Kidney epithelial cell (primary cell): ENCODE measurements around the gene SLC16A3. TPM values are rescaled to one million over a fixed set of nuclear protein-coding genes. Genes with fewer than 3 reads are reported as not detected.

Source experiments
- DNase-seq: peaks from one replicate; pipeline ENCODE4 v3.0.0-alpha.2; 2010; ENCODE audit warnings: low read depth
- H3K27me3 ChIP-seq: 2 replicates; pipeline ENCODE4 v1.6.0; 2011; ENCODE audit warnings: low read length; ENCODE audit not compliant: control insufficient read depth, insufficient read depth
- H3K36me3 ChIP-seq: 2 replicates; pipeline ENCODE4 v1.5.1; 2011; ENCODE audit warnings: low read length; ENCODE audit not compliant: control insufficient read depth, insufficient read depth
- H3K4me3 ChIP-seq: 2 replicates; pipeline ENCODE4 v1.5.1; 2011; ENCODE audit warnings: low read depth, mild to moderate bottlenecking, control low read depth, low read length
- total RNA-seq: library from RNA; depleted of rRNA; stranded (reverse); fragments of >200 nt; gene quantifications from 2 replicates; pipeline ENCODE4 v1.2.3, GENCODE V29; 2015
- TF ChIP-seq, protein P1 (sequence below): IDR thresholded peaks from 2 replicates; pipeline ENCODE4 v1.5.1; 2011; ENCODE audit warnings: mild to moderate bottlenecking, moderate library complexity, low read length, control low read depth, inconsistent platforms; ENCODE audit not compliant: insufficient read depth, poor library complexity, severe bottlenecking

SLC16A3 gene
- total RNA-seq, 1 donor from 2014 or later, result 83.4 TPM

DNA sequence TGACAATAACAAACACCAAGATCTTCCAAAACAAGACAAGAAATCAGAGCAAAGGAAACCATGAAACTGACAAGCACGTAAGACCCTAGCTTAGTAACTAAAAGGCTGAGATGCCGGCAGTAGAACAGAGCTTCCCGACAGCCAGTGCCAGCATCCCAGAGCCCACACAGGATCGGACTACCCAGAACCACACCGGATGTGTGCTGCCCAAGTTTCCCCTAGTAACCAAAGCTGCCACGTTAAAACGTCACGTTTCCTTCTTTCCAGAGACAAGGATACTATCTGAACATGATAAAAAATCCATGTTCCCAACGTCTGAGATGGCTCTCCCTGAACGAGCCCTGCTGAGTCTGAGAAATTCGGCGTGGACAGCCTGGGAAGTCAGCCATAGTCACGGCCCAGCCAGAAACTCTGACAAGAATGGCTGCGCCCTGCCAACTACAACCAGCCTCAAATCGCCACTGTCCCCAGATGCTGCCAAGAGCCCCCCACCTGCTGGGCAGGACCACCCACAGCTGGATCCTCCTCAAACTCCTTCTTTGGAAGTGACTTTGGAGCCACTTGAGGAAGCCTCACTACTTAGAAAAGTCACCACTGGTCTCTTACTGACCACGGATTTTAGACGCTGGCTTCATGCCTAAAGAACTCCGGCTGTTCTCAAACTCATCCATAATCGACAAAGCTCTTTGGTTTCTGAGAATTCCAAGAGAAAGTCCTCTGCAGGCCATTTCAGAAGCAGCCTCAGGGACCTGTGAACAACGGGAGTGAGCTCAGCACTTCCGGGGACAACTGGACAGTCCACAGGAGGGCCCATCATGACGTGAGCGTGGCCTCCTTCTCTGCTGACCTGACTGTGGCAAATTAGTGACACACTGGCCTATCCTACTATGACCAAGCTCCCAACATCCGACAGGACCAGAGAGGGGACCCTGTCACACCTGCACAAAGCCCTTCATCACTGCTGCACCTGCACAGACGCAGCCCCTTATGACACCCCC lies 32.9 kb upstream of the SLC16A3 start:
- DNase-seq, result no peak
- H3K4me3 ChIP-seq, result no peak overlapping the region
- no peaks in the 10 kb centered on the region for H3K27me3 ChIP-seq
- TF ChIP-seq, protein P1, sequence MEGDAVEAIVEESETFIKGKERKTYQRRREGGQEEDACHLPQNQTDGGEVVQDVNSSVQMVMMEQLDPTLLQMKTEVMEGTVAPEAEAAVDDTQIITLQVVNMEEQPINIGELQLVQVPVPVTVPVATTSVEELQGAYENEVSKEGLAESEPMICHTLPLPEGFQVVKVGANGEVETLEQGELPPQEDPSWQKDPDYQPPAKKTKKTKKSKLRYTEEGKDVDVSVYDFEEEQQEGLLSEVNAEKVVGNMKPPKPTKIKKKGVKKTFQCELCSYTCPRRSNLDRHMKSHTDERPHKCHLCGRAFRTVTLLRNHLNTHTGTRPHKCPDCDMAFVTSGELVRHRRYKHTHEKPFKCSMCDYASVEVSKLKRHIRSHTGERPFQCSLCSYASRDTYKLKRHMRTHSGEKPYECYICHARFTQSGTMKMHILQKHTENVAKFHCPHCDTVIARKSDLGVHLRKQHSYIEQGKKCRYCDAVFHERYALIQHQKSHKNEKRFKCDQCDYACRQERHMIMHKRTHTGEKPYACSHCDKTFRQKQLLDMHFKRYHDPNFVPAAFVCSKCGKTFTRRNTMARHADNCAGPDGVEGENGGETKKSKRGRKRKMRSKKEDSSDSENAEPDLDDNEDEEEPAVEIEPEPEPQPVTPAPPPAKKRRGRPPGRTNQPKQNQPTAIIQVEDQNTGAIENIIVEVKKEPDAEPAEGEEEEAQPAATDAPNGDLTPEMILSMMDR, result no peak
- peaks cover 1% of the 10 kb centered on the region for H3K36me3 ChIP-seq

DNA sequence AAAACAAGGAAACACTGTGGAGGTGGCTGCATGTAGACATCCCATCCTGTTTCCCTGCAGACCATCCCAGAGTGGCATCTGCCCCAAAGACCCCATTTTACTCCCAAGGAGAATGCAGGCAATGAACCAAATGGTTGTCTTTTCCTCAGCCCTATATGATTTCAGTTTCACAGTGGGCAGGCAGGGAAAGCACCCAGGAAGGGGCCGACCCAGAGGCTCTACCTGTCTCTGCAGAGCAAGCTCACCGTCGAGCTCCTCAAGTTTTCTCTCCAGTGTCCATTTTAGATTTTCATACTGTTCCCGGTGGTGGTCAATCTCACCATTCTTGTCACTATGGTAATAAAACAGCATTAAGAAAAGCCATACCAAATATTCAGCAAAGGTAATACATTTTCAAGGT lies 30.8 kb upstream of the SLC16A3 start:
- TF ChIP-seq, protein P1, result no peak
- Histone ChIP-seq H3K4me3 (no peak overlapping the region), H3K36me3 (peaks cover 1% of the 10 kb centered on the region), H3K27me3 (no peaks in the 10 kb centered on the region)
- DNase-seq, result no peak

DNA sequence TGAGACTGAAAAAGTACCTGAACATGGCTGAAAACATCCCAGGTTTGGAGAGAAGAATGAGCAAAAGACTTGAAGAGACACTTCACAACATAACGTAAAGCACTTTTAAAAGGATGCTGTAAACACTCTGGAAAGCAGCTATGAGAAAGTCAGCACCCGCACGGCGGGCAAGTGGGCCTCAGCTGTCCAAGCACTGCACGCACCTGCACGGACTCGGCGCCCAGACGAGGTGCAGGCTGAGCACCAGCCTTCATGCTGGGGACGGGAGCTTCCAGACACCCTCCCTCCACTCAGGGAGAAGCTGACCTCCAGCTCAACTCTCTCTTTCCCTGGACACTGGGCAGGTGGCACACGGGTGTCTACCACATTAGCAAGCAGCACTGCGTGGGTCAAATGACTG lies 29.3 kb upstream of the SLC16A3 start:
- no peak for DNase-seq
- H3K36me3 ChIP-seq, result peaks cover 1% of the 10 kb centered on the region
- TF ChIP-seq, protein P1, result no peak
- no peaks in the 10 kb centered on the region for H3K27me3 ChIP-seq
- H3K4me3 ChIP-seq, result no peak overlapping the region

DNA sequence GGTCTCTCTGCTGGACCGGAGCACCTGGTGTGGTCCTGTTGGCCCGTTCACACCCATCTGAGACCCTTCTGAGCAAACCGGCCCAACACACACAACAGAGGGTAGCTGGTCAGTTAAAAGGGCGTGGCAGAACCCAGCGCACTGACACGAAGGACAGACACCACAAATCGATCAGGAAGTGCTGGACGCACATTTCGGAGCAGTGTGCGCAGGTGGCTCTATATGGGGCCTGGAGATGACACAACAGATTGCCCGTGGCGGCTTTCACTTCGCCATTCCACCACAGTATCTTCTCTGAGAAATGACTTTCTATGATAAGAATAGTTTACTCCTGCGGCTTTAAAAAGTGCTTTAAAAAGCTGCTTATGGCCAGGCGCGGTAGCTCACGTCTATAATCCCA lies 28.7 kb upstream of the SLC16A3 start:
- Histone ChIP-seq H3K4me3 (no peak overlapping the region), H3K27me3 (no peaks in the 10 kb centered on the region), H3K36me3 (no peaks in the 10 kb centered on the region)
- TF ChIP-seq, protein P1, result no peak
- no peak for DNase-seq

DNA sequence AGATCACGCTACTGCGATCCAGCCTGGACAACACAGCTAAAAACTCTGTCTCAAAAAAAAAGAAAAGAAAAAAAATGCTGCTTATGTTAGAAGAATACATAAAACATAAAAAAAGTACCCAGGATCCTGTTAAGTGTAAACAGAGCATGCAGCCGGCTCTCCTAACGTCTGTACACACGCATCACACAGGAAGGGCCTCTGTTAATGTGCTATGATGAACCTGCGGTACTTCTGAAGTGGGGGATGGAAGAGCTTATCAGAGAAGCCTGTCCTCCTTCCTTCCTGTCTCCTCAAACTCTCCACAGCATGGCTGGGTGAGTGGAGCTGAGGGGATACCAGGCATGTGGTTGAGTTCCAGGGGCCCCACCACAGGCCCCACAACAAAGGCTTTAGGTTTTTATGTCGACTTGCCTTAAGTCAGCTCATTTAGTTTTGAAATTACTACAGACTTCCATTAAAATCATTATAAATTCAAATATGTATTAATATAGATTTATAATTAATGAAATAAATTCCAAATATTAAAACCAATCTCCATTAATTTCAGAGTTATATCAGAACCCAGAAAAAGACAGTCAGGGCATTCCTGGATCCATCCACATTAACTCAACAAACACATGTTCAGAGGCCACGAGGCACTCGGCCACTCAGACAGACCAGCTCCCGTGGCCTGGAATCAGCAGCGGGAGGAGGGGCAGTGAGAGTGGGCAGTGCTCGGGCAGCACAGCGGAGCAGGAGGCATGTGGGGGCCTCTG lies 27.9 kb upstream of the SLC16A3 start:
- no peak for DNase-seq

More for the DNA sequence above, 27.9 kb upstream of the SLC16A3 start:
- Histone ChIP-seq H3K27me3 (no peaks in the 10 kb centered on the region), H3K4me3 (no peak overlapping the region), H3K36me3 (no peaks in the 10 kb centered on the region)
- TF ChIP-seq, protein P1, result no peak
